Esophagus muscularis mucosa (tissue), 4 donors: ENCODE results near the gene AVPR1B.

Experiments
- EP300 ChIP-seq: sonication (generic); formaldehyde crosslinking; IDR thresholded peaks from one replicate; pipeline ENCODE4 v1.6.1; 2017; ENCODE audit warnings: antibody characterized with exemption
- POLR2A ChIP-seq: fragments of 450-650 bp; IDR thresholded peaks from one replicate; pipeline ENCODE4 v1.6.1; 2017; ENCODE audit warnings: antibody characterized with exemption, moderate library complexity, mild to moderate bottlenecking, low read depth
- POLR2AphosphoS5 ChIP-seq, 2 donors: sonication (generic); formaldehyde crosslinking; IDR thresholded peaks; one replicate each; pipeline ENCODE4 v1.6.1; 2017; ENCODE audit warnings: antibody characterized with exemption in 2 of 2
- TF ChIP-seq, protein P1 (sequence below), 3 experiments: fragments of 200-600 bp in 2 of 3; fragments of 450-650 bp in 1 of 3; sonication (generic) in 2 of 3; IDR thresholded peaks; one replicate each; pipeline ENCODE4 v1.5.1; 2017 to 2019; ENCODE audit warnings: antibody characterized with exemption in 3 of 3, mild to moderate bottlenecking in 2 of 3, moderate library complexity in 1 of 3

DNA sequence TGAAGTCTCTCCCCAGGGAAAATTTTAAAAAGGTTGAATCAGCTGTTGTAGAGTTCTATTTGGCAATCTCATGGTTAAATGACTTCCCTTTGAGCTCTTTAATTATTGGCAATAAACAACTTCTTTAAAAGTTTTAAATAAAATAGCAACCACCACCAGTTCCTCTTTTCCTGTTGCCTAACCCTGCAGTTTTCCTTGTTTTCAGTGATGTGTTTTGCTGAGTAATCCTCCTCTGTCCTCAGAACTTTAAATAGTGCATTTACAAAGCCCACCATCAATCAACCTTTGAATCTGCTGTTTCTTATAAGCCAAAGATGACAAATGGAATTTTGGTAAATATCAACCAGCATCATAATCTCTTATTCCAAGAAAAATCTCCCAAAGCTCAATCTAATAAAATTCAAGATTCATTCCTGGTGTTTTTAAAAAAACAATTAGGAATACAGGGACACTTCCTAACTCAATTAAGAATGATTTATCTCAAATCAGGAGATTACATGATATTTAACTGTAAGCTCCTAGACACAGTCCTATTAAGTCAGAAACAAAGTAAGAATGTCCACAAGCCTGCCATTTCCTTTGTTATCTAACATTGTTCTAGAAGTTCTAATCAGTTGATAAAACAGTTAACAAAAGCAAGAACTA is 14.8 kb downstream of the AVPR1B start:
- no peak for TF ChIP-seq POLR2A
- TF ChIP-seq, protein P1, sequence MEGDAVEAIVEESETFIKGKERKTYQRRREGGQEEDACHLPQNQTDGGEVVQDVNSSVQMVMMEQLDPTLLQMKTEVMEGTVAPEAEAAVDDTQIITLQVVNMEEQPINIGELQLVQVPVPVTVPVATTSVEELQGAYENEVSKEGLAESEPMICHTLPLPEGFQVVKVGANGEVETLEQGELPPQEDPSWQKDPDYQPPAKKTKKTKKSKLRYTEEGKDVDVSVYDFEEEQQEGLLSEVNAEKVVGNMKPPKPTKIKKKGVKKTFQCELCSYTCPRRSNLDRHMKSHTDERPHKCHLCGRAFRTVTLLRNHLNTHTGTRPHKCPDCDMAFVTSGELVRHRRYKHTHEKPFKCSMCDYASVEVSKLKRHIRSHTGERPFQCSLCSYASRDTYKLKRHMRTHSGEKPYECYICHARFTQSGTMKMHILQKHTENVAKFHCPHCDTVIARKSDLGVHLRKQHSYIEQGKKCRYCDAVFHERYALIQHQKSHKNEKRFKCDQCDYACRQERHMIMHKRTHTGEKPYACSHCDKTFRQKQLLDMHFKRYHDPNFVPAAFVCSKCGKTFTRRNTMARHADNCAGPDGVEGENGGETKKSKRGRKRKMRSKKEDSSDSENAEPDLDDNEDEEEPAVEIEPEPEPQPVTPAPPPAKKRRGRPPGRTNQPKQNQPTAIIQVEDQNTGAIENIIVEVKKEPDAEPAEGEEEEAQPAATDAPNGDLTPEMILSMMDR (IDR thresholded peaks at IDR 0.05): no peak
- TF ChIP-seq EP300: no peak
- no peak for TF ChIP-seq POLR2AphosphoS5 (IDR thresholded peaks at IDR 0.05)
